GM10847 (cell line): ENCODE data around the gene GUCA1A.

Experiments used
- POLR2A ChIP-seq: IDR thresholded peaks from 2 replicates; pipeline ENCODE4 v1.6.1; 2011; ENCODE audit not compliant: insufficient read length; ENCODE audit errors: extremely low read depth

Gene GUCA1A

GRCh38 chr6:42138630-42139619 lies 34.2 kb upstream of the GUCA1A start:
- TF ChIP-seq POLR2A: no peak

- no peak for TF ChIP-seq POLR2A
Measured at GRCh38 chr6:42140032-42140431, 33.1 kb upstream of the GUCA1A start.

GRCh38 chr6:42140756-42141602 lies 32.2 kb upstream of the GUCA1A start:
- no peak for TF ChIP-seq POLR2A

GRCh38 chr6:42141603-42142117 lies 31.5 kb upstream of the GUCA1A start:
- no peak for TF ChIP-seq POLR2A

GRCh38 chr6:42142118-42142835 lies 30.9 kb upstream of the GUCA1A start, which contains the start of gene C6orf132:
Gene C6orf132, minus strand, starts transcription at chr6:42142620. Its CDS starts 176 bp downstream, at chr6:42142444.
- TF ChIP-seq POLR2A: no peak

- no peak for TF ChIP-seq POLR2A
Measured at GRCh38 chr6:42147138-42147562, 26.0 kb upstream of the GUCA1A start.

- no peak for TF ChIP-seq POLR2A
Measured at GRCh38 chr6:42148058-42148457, 25.1 kb upstream of the GUCA1A start.

- TF ChIP-seq POLR2A: no peak
Measured at GRCh38 chr6:42150254-42150653, 22.9 kb upstream of the GUCA1A start.

GRCh38 chr6:42152024-42152423 lies 21.1 kb upstream of the GUCA1A start:
- TF ChIP-seq POLR2A: no peak

- no peak for TF ChIP-seq POLR2A
Measured at GRCh38 chr6:42153921-42154320, 19.2 kb upstream of the GUCA1A start.

GRCh38 chr6:42154461-42155209 lies 18.5 kb upstream of the GUCA1A start:
- no peak for TF ChIP-seq POLR2A

- no peak for TF ChIP-seq POLR2A
Measured at GRCh38 chr6:42155293-42155692, 17.9 kb upstream of the GUCA1A start.

GRCh38 chr6:42156638-42157037 lies 16.5 kb upstream of the GUCA1A start:
- TF ChIP-seq POLR2A: no peak

GRCh38 chr6:42158011-42158410 lies 15.2 kb upstream of the GUCA1A start:
- no peak for TF ChIP-seq POLR2A
